Gastrocnemius medialis (tissue), 4 donors: ENCODE data around the gene OAT. TPM values are rescaled to one million over a fixed set of nuclear protein-coding genes. Genes with fewer than 3 reads are reported as not detected.

Source experiments
- ATAC-seq, 2 donors: fragments of 150-250 bp; one replicate each; pipeline ENCODE4 v1.9.1; 2016
- DNase-seq, 2 donors: peaks; one replicate each; pipeline ENCODE4 v3.0.0-alpha.2; 2019
- H3K27ac ChIP-seq, 4 donors: fragments of 200-600 bp; sonication (generic); 1 replicate in 1 of 4; 2 replicates in 3 of 4; pipeline ENCODE4 v1.5.1; 2016 to 2018; ENCODE audit warnings: mild to moderate bottlenecking in 2 of 4, moderate library complexity in 1 of 4
- H3K27me3 ChIP-seq, 3 donors: fragments of 200-600 bp; sonication (generic) in 2 of 3; 1 replicate in 1 of 3; 2 replicates in 2 of 3; pipeline versions ENCODE4 v1.5.1 to v1.6.0; 2016 to 2019; ENCODE audit warnings: mild to moderate bottlenecking in 1 of 3, moderate library complexity in 1 of 3
- H3K36me3 ChIP-seq, 2 donors: fragments of 200-600 bp; sonication (generic) in 1 of 2; one replicate each; pipeline ENCODE4 v1.5.1; 2017 to 2018
- H3K4me1 ChIP-seq, 2 donors: fragments of 200-600 bp; sonication (generic) in 1 of 2; one replicate each; pipeline ENCODE4 v1.5.1; 2016 to 2017; ENCODE audit warnings: mild to moderate bottlenecking in 2 of 2
- H3K4me3 ChIP-seq, 4 donors: fragments of 200-600 bp; sonication (generic) in 3 of 4; 1 replicate in 1 of 4; 2 replicates in 3 of 4; pipeline ENCODE4 v1.5.1; 2016 to 2019; ENCODE audit warnings: mild to moderate bottlenecking in 2 of 4
- H3K9me3 ChIP-seq, 3 donors: fragments of 200-600 bp; sonication (generic) in 2 of 3; 1 replicate in 1 of 3; 2 replicates in 2 of 3; pipeline ENCODE4 v1.5.1; 2016 to 2019
- CTCF ChIP-seq, 5 experiments: fragments of 450-650 bp in 3 of 5; fragments of 200-600 bp in 2 of 5; sonication (generic) in 2 of 5; IDR thresholded peaks in 4 of 5; conservative IDR thresholded peaks in 1 of 5; 1 replicate in 4 of 5; 2 replicates in 1 of 5; pipeline ENCODE4 v1.5.1; 2016 to 2019; ENCODE audit warnings: antibody characterized with exemption in 5 of 5, mild to moderate bottlenecking in 3 of 5, moderate library complexity in 3 of 5
- POLR2A ChIP-seq, 2 donors: fragments of 450-650 bp; IDR thresholded peaks; one replicate each; pipeline ENCODE4 v1.6.1; 2017; ENCODE audit warnings: antibody characterized with exemption in 2 of 2, mild to moderate bottlenecking in 2 of 2, moderate library complexity in 2 of 2
- in situ Hi-C, 4 donors: fragments of 200-750 bp; cut with MboI; loops; one replicate each; pipeline versions ENCODE4 v1.15.0 to v1.8.0; 2017; ENCODE audit warnings: low sequenced_read_pairs in 4 of 4
- intact Hi-C: fragments of 100-400 bp; cut with DNase I; formaldehyde crosslinking; loops from one replicate; pipeline ENCODE4 v1.15.1; 2023; ENCODE audit warnings: low total_unique reads
- total RNA-seq, 4 donors: library from RNA; depleted of rRNA; stranded (reverse); fragments of >200 nt; gene quantifications; one replicate each; pipeline versions ENCODE4 v1.1.0 to v1.2.3, GENCODE V29; 2016

Gene OAT
- total RNA-seq, 4 donors from 2014 or later, result 20.1 to 97.2 (median 42.6) TPM

DNA sequence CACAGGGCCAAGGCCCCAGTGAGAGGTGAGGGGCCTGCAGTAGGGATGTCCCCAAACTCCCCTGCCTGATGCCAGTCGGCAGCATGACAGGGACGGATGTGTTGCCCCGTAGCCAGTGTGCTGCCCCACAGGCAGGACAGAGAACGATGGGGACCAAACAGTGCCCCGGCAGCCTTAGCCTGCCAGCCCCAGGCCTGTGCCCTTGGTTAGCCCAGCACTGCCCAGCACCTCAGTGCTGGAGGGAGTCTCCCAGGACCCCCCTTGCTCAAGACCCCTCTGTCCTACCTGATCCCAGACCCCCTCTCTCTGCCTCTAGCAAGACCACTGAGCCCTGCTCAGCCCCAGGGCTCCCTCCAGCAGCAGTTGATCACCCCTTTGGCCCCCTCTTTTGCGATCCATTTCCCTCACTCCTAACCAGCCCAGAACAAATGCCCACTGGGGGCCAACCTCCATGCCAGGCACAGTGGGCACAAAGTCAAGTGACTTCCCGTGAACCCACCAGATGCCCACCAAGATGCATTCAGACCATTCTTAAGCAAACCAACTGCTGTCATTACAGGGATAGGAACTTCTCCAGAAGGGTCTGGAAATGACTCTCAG lies 34.0 kb downstream of the OAT start:
- H3K4me3 ChIP-seq, result no peak overlapping the region
- in situ Hi-C loops, result loop anchor here (5.0 to 25.0 kb wide), 4 partner anchors 280 to 797 kb away; no protein-coding TSS in a partner anchor
- intact Hi-C loops, result loop anchor here (5.0 kb wide), 1 partner anchor 232 kb away; no protein-coding TSS in a partner anchor
- H3K4me1 ChIP-seq, result peaks cover 0 to 9% of the 10 kb centered on the region in 2 donors
- no peaks in the 10 kb centered on the region for H3K36me3 ChIP-seq
- H3K27me3 ChIP-seq, result peaks cover 0 to 5% (median 0%) of the 10 kb centered on the region in 3 donors
- no peak for TF ChIP-seq POLR2A (IDR thresholded peaks at IDR 0.05)
- no peak for TF ChIP-seq CTCF (IDR thresholded peaks at IDR 0.05 in 4 of 5, conservative IDR thresholded peaks at IDR 0.05 in 1 of 5)
- no peak overlapping the region for H3K27ac ChIP-seq
- DNase-seq (no peak), ATAC-seq (no peak)
- no peaks in the 10 kb centered on the region for H3K9me3 ChIP-seq

GRCh38 chr10:124384172-124384571 lies 34.6 kb downstream of the OAT start:
- intact Hi-C loops, result no loop called here
- no peak overlapping the region for H3K27ac ChIP-seq
- no peak for ATAC-seq
- peaks cover 0 to 5% (median 0%) of the 10 kb centered on the region in 3 donors for H3K27me3 ChIP-seq
- TF ChIP-seq POLR2A (IDR thresholded peaks at IDR 0.05), result no peak
- TF ChIP-seq CTCF (IDR thresholded peaks at IDR 0.05 in 4 of 5, conservative IDR thresholded peaks at IDR 0.05 in 1 of 5), result no peak
- no peak overlapping the region for H3K4me3 ChIP-seq
- no peaks in the 10 kb centered on the region for H3K9me3 ChIP-seq
- H3K36me3 ChIP-seq, result no peaks in the 10 kb centered on the region
- no peak for DNase-seq
- H3K4me1 ChIP-seq, result peaks cover 0 to 5% of the 10 kb centered on the region in 2 donors
- in situ Hi-C loops, result loop anchor here (10.0 to 25.0 kb wide), 2 partner anchors 279 to 797 kb away; no protein-coding TSS in a partner anchor

DNA sequence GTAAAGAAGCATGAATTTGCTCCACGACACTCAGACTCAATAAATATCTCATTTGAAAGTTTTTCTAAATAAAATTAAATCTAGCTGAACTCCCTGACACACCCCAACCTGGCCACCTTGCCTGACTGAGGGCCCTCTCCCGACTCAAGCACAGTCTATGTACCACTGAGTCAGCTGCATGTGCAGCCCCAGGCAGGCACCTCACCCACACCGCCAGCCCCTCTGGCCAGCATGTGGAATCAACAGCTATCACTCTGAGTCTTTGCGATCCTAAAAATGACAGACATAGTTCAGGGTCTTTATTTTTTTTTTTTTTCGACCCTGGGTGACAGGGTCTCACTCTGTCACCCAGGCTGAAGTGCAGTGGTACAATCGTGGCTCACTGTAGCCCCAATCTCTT lies 35.2 kb downstream of the OAT start:
- DNase-seq, result no peak
- Histone ChIP-seq H3K36me3 (no peaks in the 10 kb centered on the region), H3K27me3 (peaks cover 0 to 5% (median 0%) of the 10 kb centered on the region in 3 donors), H3K4me1 (no peaks in the 10 kb centered on the region), H3K4me3 (no peak overlapping the region), H3K9me3 (no peaks in the 10 kb centered on the region), H3K27ac (no peak overlapping the region)
- no peak for ATAC-seq
- intact Hi-C loops (no loop called here), in situ Hi-C loops (loop anchor here (10.0 to 25.0 kb wide), 2 partner anchors 279 to 796 kb away; no protein-coding TSS in a partner anchor)
- TF ChIP-seq CTCF (IDR thresholded peaks at IDR 0.05 in 4 of 5, conservative IDR thresholded peaks at IDR 0.05 in 1 of 5) (no peak), POLR2A (IDR thresholded peaks at IDR 0.05) (no peak)

DNA sequence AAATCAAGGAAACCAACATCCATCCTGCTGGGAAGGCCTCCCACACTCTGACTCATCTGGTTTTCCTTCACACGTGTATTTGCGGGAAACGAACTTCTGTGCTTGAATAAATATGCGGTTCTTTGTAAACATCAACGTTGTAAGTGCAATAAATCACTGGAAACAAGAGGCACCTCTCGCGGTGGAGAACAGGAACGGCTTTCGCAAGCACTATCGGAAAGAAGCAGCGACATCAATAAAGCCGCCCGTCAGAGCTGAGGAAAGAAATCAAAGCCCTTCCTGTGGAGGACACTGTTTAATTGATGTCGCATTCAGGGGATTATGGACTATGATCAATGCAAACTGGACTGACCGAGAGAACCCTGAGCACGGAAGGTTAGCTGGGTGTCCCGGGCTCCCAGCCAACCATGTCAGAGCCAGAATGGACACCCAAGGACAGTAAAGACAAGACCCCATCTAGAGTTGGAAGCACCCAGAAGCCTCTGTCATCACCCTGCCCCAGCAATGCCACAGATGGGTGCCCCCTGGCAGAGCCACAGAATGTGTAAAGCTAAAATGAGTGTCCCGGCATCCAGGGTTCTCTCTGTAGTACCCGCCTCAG lies 37.6 kb downstream of the OAT start:
- no peak for ATAC-seq
- Histone ChIP-seq H3K27me3 (peaks cover 0 to 5% (median 0%) of the 10 kb centered on the region in 3 donors), H3K27ac (no peak overlapping the region), H3K9me3 (no peaks in the 10 kb centered on the region), H3K4me3 (no peak overlapping the region), H3K36me3 (no peaks in the 10 kb centered on the region), H3K4me1 (no peaks in the 10 kb centered on the region)
- intact Hi-C loops (no loop called here), in situ Hi-C loops (loop anchor here (10.0 to 25.0 kb wide), 2 partner anchors 276 to 794 kb away; no protein-coding TSS in a partner anchor)
- TF ChIP-seq CTCF (IDR thresholded peaks at IDR 0.05 in 4 of 5, conservative IDR thresholded peaks at IDR 0.05 in 1 of 5), result no peak
- no peak for DNase-seq
